Fibroblast of lung (primary cell): ENCODE results near the gene WDR4.

ENCODE experiments used
- CTCF ChIP-seq, 2 donors: IDR thresholded peaks in 1 of 2; conservative IDR thresholded peaks in 1 of 2; 1 replicate in 1 of 2; 2 replicates in 1 of 2; pipeline ENCODE4 v1.5.1; 2011 to 2012; ENCODE audit warnings: low read length in 2 of 2, control low read depth in 1 of 2, inconsistent platforms in 1 of 2, low read depth in 1 of 2, mild to moderate bottlenecking in 1 of 2
- EZH2 ChIP-seq: IDR thresholded peaks from 2 replicates; pipeline ENCODE4 v1.5.1; 2012; ENCODE audit warnings: low read length, control low read depth, mild to moderate bottlenecking; ENCODE audit errors: missing control alignments

GRCh38 chr21:42819861-42820615, 59.3 kb downstream of the WDR4 start:
- TF ChIP-seq EZH2 (no peak), CTCF (conservative IDR thresholded peaks at IDR 0.05 in 1 of 2, IDR thresholded peaks at IDR 0.05 in 1 of 2; ENCODE audit: low read depth in 1 of 2, low read length in 2 of 2) (no peak)
